ENCODE results near the gene OSBPL9. TPM values are rescaled to one million over a fixed set of nuclear protein-coding genes. Genes with fewer than 3 reads are reported as not detected.

OSBPL9 gene
- total RNA-seq, 1 donor from 2014 or later: 149 TPM

DNA sequence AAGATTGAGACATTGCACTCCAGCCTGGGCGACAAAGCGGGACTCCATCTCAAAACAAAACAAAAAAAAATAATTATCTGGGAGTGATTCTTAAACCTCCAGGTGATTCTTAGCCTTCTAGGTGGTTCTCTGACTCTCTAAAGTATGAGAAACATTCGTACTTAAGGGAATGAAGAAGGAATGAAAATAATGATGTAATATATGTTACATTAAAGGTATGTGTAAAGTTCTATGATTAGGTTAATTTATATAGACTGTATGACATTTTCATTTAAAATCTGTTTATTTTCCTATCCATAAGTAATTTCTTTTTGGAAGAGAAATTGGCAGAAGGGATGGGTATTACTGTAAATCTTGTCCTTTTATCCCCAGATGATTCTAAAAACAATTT lies 34.7 kb downstream of the OSBPL9 start:
- no peaks in the 10 kb centered on the region for H3K27me3 ChIP-seq
- no peak overlapping the region for H3K27ac Mint-ChIP-seq

DNA sequence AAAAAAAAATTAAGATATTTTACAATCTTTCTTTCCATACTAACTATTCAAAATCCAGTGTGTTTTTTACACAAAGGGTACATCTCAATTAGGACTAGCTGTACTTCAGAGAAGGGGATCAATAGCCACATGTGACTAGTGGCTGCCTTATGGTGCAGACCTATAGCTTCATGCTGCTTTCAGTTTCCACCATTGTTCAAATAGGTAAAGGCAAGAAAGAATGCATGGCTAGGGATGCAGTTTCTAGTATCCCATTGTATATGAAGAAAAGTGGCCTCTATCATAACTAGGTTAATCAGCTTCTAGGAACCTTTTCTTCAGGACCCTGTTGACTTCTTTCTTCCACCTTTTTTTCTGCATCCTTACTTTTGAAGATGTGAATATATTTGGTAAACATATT lies 35.7 kb downstream of the OSBPL9 start:
- no peak overlapping the region for H3K9ac ChIP-seq
- no peaks in the 10 kb centered on the region for H3K36me3 ChIP-seq
- H3F3A ChIP-seq (ENCODE audit: low read depth): no peaks in the 10 kb centered on the region
- no peak overlapping the region for H3K4me3 ChIP-seq
- no peaks in the 10 kb centered on the region for H3K27me3 Mint-ChIP-seq (ENCODE audit: insufficient read depth, low read depth)
- peaks cover 23% of the 10 kb centered on the region for H4K20me1 ChIP-seq (ENCODE audit: low read depth)
- peaks cover 15% of the 10 kb centered on the region for H3K4me1 Mint-ChIP-seq
- DNase-seq (ENCODE audit: low spot score): no peak
- H3K27ac ChIP-seq: no peak overlapping the region
- peak overlapping the region; percentile 9 for H3K27ac Mint-ChIP-seq
- H3K4me2 ChIP-seq: no peak overlapping the region
- peaks cover 6% of the 10 kb centered on the region for H3K79me2 ChIP-seq (ENCODE audit: low read depth)
- peaks cover 30% of the 10 kb centered on the region for H3K4me1 ChIP-seq
- H3K9me3 ChIP-seq (ENCODE audit: low read depth): no peaks in the 10 kb centered on the region
- H2AFZ ChIP-seq (replicated peaks): no peak overlapping the region
- H3K27me3 ChIP-seq: no peaks in the 10 kb centered on the region
- no peak for TF ChIP-seq EZH2 (IDR thresholded peaks at IDR 0.05)
- no peak for TF ChIP-seq EZH2phosphoT487 (IDR thresholded peaks at IDR 0.05)
- TF ChIP-seq, protein P1, sequence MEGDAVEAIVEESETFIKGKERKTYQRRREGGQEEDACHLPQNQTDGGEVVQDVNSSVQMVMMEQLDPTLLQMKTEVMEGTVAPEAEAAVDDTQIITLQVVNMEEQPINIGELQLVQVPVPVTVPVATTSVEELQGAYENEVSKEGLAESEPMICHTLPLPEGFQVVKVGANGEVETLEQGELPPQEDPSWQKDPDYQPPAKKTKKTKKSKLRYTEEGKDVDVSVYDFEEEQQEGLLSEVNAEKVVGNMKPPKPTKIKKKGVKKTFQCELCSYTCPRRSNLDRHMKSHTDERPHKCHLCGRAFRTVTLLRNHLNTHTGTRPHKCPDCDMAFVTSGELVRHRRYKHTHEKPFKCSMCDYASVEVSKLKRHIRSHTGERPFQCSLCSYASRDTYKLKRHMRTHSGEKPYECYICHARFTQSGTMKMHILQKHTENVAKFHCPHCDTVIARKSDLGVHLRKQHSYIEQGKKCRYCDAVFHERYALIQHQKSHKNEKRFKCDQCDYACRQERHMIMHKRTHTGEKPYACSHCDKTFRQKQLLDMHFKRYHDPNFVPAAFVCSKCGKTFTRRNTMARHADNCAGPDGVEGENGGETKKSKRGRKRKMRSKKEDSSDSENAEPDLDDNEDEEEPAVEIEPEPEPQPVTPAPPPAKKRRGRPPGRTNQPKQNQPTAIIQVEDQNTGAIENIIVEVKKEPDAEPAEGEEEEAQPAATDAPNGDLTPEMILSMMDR (IDR thresholded peaks at IDR 0.05): no peak
- no peak overlapping the region for H3K4me3 Mint-ChIP-seq
- H3K9me3 Mint-ChIP-seq: no peaks in the 10 kb centered on the region
- no peaks in the 10 kb centered on the region for H3K36me3 Mint-ChIP-seq

More for the DNA sequence above, 34.7 kb downstream of the OSBPL9 start:
- Mint-ChIP-seq H3K9me3 (no peaks in the 10 kb centered on the region), H3K4me1 (peaks cover 17% of the 10 kb centered on the region), H3K4me3 (no peak overlapping the region), H3K27me3 (ENCODE audit: insufficient read depth, low read depth) (no peaks in the 10 kb centered on the region), H3K36me3 (no peaks in the 10 kb centered on the region)
- Histone ChIP-seq H3K27ac (no peak overlapping the region), H3F3A (ENCODE audit: low read depth) (no peaks in the 10 kb centered on the region), H3K4me1 (peaks cover 31% of the 10 kb centered on the region), H3K4me3 (no peak overlapping the region), H2AFZ (replicated peaks) (no peak overlapping the region), H3K9ac (no peak overlapping the region), H3K36me3 (no peaks in the 10 kb centered on the region), H4K20me1 (ENCODE audit: low read depth) (peaks cover 23% of the 10 kb centered on the region), H3K9me3 (ENCODE audit: low read depth) (no peaks in the 10 kb centered on the region), H3K79me2 (ENCODE audit: low read depth) (peaks cover 15% of the 10 kb centered on the region), H3K4me2 (no peak overlapping the region)
- no peak for DNase-seq (ENCODE audit: low spot score)
- TF ChIP-seq, protein P1 (IDR thresholded peaks at IDR 0.05): no peak
- TF ChIP-seq EZH2 (IDR thresholded peaks at IDR 0.05) (no peak), EZH2phosphoT487 (IDR thresholded peaks at IDR 0.05) (no peak)

DNA sequence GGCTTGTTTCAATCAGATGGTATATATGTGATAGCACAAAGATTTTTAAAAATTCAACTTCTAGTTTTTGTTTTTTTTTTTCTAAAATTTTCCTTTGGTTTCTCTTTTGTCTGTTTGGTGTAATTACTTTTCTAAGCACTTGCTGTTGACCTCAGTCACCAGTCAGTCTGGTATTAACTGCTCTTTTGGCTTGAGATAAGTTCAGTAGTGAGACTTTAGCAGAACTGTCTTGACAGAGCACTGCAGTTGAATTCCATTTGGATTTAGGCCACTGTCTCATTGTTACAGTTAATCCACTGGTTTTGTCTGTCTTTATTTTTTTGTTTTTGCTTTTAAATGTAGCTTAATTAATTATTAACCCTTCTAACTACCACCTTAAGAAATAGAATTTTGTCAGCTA lies 36.2 kb downstream of the OSBPL9 start:
- H3F3A ChIP-seq (ENCODE audit: low read depth): no peaks in the 10 kb centered on the region
- no peak overlapping the region for H3K4me3 Mint-ChIP-seq
- no peak overlapping the region for H3K27ac ChIP-seq
- no peaks in the 10 kb centered on the region for H3K9me3 Mint-ChIP-seq
- no peak for TF ChIP-seq EZH2phosphoT487 (IDR thresholded peaks at IDR 0.05)
- TF ChIP-seq EZH2 (IDR thresholded peaks at IDR 0.05): no peak
- TF ChIP-seq, protein P1 (IDR thresholded peaks at IDR 0.05): no peak
- no peak overlapping the region for H3K9ac ChIP-seq
- no peak overlapping the region for H3K4me3 ChIP-seq
- H4K20me1 ChIP-seq (ENCODE audit: low read depth): peaks cover 23% of the 10 kb centered on the region
- peaks cover 11% of the 10 kb centered on the region for H3K4me1 Mint-ChIP-seq
- no peaks in the 10 kb centered on the region for H3K36me3 Mint-ChIP-seq
- peak; percentile 11 for DNase-seq (ENCODE audit: low spot score)
- no peak overlapping the region for H2AFZ ChIP-seq (replicated peaks)
- no peaks in the 10 kb centered on the region for H3K36me3 ChIP-seq
- peaks cover 5% of the 10 kb centered on the region for H3K79me2 ChIP-seq (ENCODE audit: low read depth)
- H3K27ac Mint-ChIP-seq: no peak overlapping the region
- H3K27me3 ChIP-seq: no peaks in the 10 kb centered on the region
- H3K27me3 Mint-ChIP-seq (ENCODE audit: insufficient read depth, low read depth): no peaks in the 10 kb centered on the region
- H3K9me3 ChIP-seq (ENCODE audit: low read depth): no peaks in the 10 kb centered on the region
- H3K4me1 ChIP-seq: peaks cover 25% of the 10 kb centered on the region
- no peak overlapping the region for H3K4me2 ChIP-seq
